GM23338 (cell line): Measurements from ENCODE around the gene TARBP2. TPM values are rescaled to one million over a fixed set of nuclear protein-coding genes. Genes with fewer than 3 reads are reported as not detected.

ENCODE experiments used
- ATAC-seq: fragments of 200-7000 bp; cut with Tn5 transposase; 3 replicates; pipeline ENCODE4 v1.9.1; 2020
- DNase-seq: peaks from one replicate; pipeline ENCODE4 v3.0.0-alpha.2; 2015; ENCODE audit warnings: low spot score
- H2AFZ ChIP-seq: fragments of 200-600 bp; sonication (generic); 2 replicates; pipeline ENCODE4 v1.8.0; 2016; ENCODE audit warnings: antibody characterized with exemption, mild to moderate bottlenecking, moderate library complexity
- H3F3A ChIP-seq: fragments of 200-600 bp; sonication (generic); replicated peaks from 2 replicates; pipeline ENCODE4 v1.8.0; 2017; ENCODE audit warnings: antibody characterized with exemption, mixed run types, low read depth
- H3K27ac ChIP-seq: fragments of 200-600 bp; sonication (generic); 2 replicates; pipeline ENCODE4 v1.6.1; 2016; ENCODE audit warnings: low read depth
- H3K27me3 ChIP-seq: fragments of 200-600 bp; sonication (generic); 2 replicates; pipeline ENCODE4 v1.8.0; 2016; ENCODE audit warnings: mild to moderate bottlenecking, mixed run types, moderate library complexity; ENCODE audit not compliant: insufficient read depth
- H3K36me3 ChIP-seq: fragments of 200-600 bp; sonication (generic); 2 replicates; pipeline ENCODE4 v1.8.0; 2016; ENCODE audit warnings: mild to moderate bottlenecking; ENCODE audit not compliant: insufficient read depth
- H3K4me1 ChIP-seq: fragments of 200-600 bp; sonication (generic); 2 replicates; pipeline ENCODE4 v1.8.0; 2016; ENCODE audit warnings: mild to moderate bottlenecking, moderate library complexity; ENCODE audit not compliant: insufficient read depth
- H3K4me2 ChIP-seq: fragments of 200-600 bp; sonication (generic); 2 replicates; pipeline ENCODE4 v1.7.1; 2017; ENCODE audit warnings: mixed run types
- H3K4me3 ChIP-seq: fragments of 200-600 bp; sonication (generic); 2 replicates; pipeline ENCODE4 v1.6.1; 2016; ENCODE audit warnings: mixed run types
- H3K79me2 ChIP-seq: fragments of 200-600 bp; sonication (generic); replicated peaks from 2 replicates; pipeline ENCODE4 v1.8.0; 2017; ENCODE audit warnings: mild to moderate bottlenecking; ENCODE audit not compliant: insufficient read depth
- H3K9me2 ChIP-seq: fragments of 200-600 bp; sonication (generic); 2 replicates; pipeline ENCODE4 v1.8.0; 2017; ENCODE audit not compliant: insufficient read depth
- H4K20me1 ChIP-seq: fragments of 200-600 bp; sonication (generic); replicated peaks from 2 replicates; pipeline ENCODE4 v1.8.0; 2017; ENCODE audit warnings: mild to moderate bottlenecking; ENCODE audit not compliant: insufficient read depth
- H3K27ac Mint-ChIP-seq: 2 replicates; pipeline ENCODE4 v1.8.0; 2020; ENCODE audit warnings: inconsistent platforms, mild to moderate bottlenecking, moderate library complexity, mixed read lengths
- H3K27me3 Mint-ChIP-seq: 3 replicates; pipeline ENCODE4 v1.8.0; 2022; ENCODE audit warnings: low read depth, mild to moderate bottlenecking, moderate library complexity, mixed read lengths, inconsistent platforms; ENCODE audit not compliant: insufficient read depth, poor library complexity
- H3K36me3 Mint-ChIP-seq: 3 replicates; pipeline ENCODE4 v1.8.0; 2021; ENCODE audit warnings: low read depth, mild to moderate bottlenecking, inconsistent platforms, moderate library complexity, mixed read lengths
- H3K4me1 Mint-ChIP-seq: 3 replicates; pipeline ENCODE4 v1.8.0; 2020; ENCODE audit warnings: mild to moderate bottlenecking, inconsistent platforms, mixed read lengths
- H3K4me3 Mint-ChIP-seq: 3 replicates; pipeline ENCODE4 v1.8.0; 2021; ENCODE audit warnings: moderate library complexity, mild to moderate bottlenecking, inconsistent platforms, mixed read lengths
- H3K9me3 Mint-ChIP-seq: 3 replicates; pipeline ENCODE4 v1.8.0; 2020; ENCODE audit warnings: moderate library complexity, mild to moderate bottlenecking, inconsistent platforms, mixed read lengths
- CREB1 ChIP-seq: fragments of 250-450 bp; sonication (Bioruptor Pico); IDR thresholded peaks from 2 replicates; pipeline ENCODE4 v1.5.0; 2020; ENCODE audit warnings: low read depth, mild to moderate bottlenecking, moderate library complexity
- EZH2 ChIP-seq: fragments of 200-600 bp; sonication (generic); IDR thresholded peaks from one replicate; pipeline ENCODE4 v1.8.0; 2017; ENCODE audit warnings: antibody characterized with exemption, mild to moderate bottlenecking, low read depth; ENCODE audit not compliant: unreplicated experiment
- EZH2phosphoT487 ChIP-seq: fragments of 200-600 bp; sonication (generic); IDR thresholded peaks from one replicate; pipeline ENCODE4 v1.8.1; 2018; ENCODE audit warnings: antibody characterized with exemption; ENCODE audit not compliant: unreplicated experiment
- JUNB ChIP-seq: IDR thresholded peaks from one replicate; pipeline ENCODE4 v1.6.1; 2016; ENCODE audit warnings: antibody characterized with exemption; ENCODE audit not compliant: unreplicated experiment
- NANOG ChIP-seq: IDR thresholded peaks from 2 replicates; pipeline ENCODE4 v1.6.1; 2016; ENCODE audit warnings: antibody characterized with exemption, borderline replicate concordance
- POLR2AphosphoS5 ChIP-seq: IDR thresholded peaks from 2 replicates; pipeline ENCODE4 v1.6.1; 2016; ENCODE audit warnings: antibody characterized with exemption, low read depth
- ZNF114 ChIP-seq: fragments of 250-450 bp; sonication (Bioruptor Pico); IDR thresholded peaks from 2 replicates; pipeline ENCODE4 v1.5.0; 2020; ENCODE audit warnings: mild to moderate bottlenecking, moderate library complexity
- ZNF331 ChIP-seq: fragments of 250-450 bp; sonication (Bioruptor Pico); IDR thresholded peaks from 2 replicates; pipeline ENCODE4 v1.5.0; 2020; ENCODE audit warnings: low read depth, mild to moderate bottlenecking, moderate library complexity
- polyA plus RNA-seq: library from polyadenylated mRNA; unstranded; fragments of >200 nt; fragmentation: Nextera tagmentation; extraction: Ambion mirVana; gene quantifications from 2 replicates; pipeline ENCODE4 v1.2.1, GENCODE V29; 2016
- total RNA-seq: library from RNA; depleted of rRNA; stranded (reverse); fragments of >200 nt; shearing (Covaris generic); gene quantifications from 2 replicates; pipeline ENCODE4 v1.2.3, GENCODE V29; 2014
- TF ChIP-seq, protein P1 (sequence below): fragments of 250-450 bp; sonication (Bioruptor Pico); IDR thresholded peaks from 2 replicates; pipeline ENCODE4 v1.5.0; 2020; ENCODE audit warnings: mild to moderate bottlenecking, moderate library complexity
- TF ChIP-seq, protein P2 (sequence below): IDR thresholded peaks from one replicate; pipeline ENCODE4 v1.6.1; 2018; ENCODE audit warnings: antibody characterized with exemption; ENCODE audit not compliant: unreplicated experiment
- TF ChIP-seq, protein P3 (sequence below), 2 experiments: fragments of 200-600 bp in 1 of 2; sonication (generic) in 1 of 2; conservative IDR thresholded peaks; 2 replicates each; pipeline versions ENCODE4 v1.5.1 to v1.6.1; 2016 to 2017; ENCODE audit warnings: antibody characterized with exemption in 2 of 2, low read depth in 2 of 2, mild to moderate bottlenecking in 2 of 2, moderate library complexity in 1 of 2

The TARBP2 gene
- total and polyA plus RNA-seq, 2 experiments from 2014 or later: 57.0 to 83.4 TPM

DNA sequence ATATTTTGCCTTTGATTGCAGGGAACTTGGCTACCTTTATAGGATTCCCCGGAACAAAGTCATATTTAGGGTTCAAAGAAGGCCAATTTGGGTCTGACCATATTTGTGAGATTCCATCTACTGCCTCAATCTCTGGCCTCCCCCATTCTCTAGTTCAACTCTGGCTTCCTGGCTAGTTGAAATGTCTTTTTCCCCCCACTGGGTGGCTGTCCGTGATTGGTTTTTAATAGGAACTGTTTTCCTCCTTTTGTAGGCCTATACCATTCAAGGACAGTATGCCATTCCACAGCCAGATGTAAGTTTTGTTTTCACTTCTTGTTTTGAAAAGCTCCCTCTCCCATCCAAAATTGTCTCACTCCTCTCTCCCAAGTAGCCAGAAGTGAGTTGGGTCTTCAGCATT lies 35.4 kb upstream of the TARBP2 start:
- peaks cover 83% of the 10 kb centered on the region for H3K79me2 ChIP-seq
- no peak overlapping the region for H3K4me3 Mint-ChIP-seq

DNA sequence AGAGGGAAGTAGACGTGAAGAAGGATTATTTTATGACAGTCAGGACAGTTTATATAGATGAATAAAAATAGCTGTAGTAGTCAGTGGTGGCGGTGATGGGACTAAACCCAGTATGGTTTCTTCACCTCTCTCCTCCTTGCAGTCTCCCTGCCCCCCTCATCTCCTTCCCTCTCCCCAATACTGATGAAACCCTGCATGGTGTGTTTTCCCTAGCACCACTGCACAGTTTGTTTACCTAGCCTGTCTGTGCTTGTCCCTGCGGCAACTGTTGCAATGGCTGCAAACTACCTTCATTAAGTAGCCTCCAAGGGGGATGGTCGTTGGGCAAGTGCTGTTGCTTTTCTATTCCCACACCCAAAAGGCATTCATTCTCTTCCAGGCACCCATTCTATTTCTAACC lies 34.4 kb upstream of the TARBP2 start:
- H3K9me3 Mint-ChIP-seq: no peaks in the 10 kb centered on the region
- peaks cover 100% of the 10 kb centered on the region for H3K36me3 Mint-ChIP-seq
- H3K4me2 ChIP-seq: no peak overlapping the region
- no peaks in the 10 kb centered on the region for H3K27me3 ChIP-seq
- H3K27ac ChIP-seq: peak overlapping the region; percentile 24; the same call in 1 of the 2 replicates
- H3K4me3 ChIP-seq: no peak overlapping the region
- peaks cover 63% of the 10 kb centered on the region for H3F3A ChIP-seq
- peaks cover 11% of the 10 kb centered on the region; the same call in 1 of the 2 replicates for H3K4me1 ChIP-seq
- H3K4me3 Mint-ChIP-seq: no peak overlapping the region
- H3K36me3 ChIP-seq: peaks cover 93% of the 10 kb centered on the region
- peaks cover 37% of the 10 kb centered on the region for H3K4me1 Mint-ChIP-seq
- no peak overlapping the region for H3K27ac Mint-ChIP-seq
- H3K27me3 Mint-ChIP-seq: no peaks in the 10 kb centered on the region
- no peak for DNase-seq
- H2AFZ ChIP-seq: no peak overlapping the region
- no peak for ATAC-seq
- H3K9me2 ChIP-seq: no peaks in the 10 kb centered on the region
- peaks cover 79% of the 10 kb centered on the region for H3K79me2 ChIP-seq
- peaks cover 85% of the 10 kb centered on the region for H4K20me1 ChIP-seq
- TF ChIP-seq, protein P1, sequence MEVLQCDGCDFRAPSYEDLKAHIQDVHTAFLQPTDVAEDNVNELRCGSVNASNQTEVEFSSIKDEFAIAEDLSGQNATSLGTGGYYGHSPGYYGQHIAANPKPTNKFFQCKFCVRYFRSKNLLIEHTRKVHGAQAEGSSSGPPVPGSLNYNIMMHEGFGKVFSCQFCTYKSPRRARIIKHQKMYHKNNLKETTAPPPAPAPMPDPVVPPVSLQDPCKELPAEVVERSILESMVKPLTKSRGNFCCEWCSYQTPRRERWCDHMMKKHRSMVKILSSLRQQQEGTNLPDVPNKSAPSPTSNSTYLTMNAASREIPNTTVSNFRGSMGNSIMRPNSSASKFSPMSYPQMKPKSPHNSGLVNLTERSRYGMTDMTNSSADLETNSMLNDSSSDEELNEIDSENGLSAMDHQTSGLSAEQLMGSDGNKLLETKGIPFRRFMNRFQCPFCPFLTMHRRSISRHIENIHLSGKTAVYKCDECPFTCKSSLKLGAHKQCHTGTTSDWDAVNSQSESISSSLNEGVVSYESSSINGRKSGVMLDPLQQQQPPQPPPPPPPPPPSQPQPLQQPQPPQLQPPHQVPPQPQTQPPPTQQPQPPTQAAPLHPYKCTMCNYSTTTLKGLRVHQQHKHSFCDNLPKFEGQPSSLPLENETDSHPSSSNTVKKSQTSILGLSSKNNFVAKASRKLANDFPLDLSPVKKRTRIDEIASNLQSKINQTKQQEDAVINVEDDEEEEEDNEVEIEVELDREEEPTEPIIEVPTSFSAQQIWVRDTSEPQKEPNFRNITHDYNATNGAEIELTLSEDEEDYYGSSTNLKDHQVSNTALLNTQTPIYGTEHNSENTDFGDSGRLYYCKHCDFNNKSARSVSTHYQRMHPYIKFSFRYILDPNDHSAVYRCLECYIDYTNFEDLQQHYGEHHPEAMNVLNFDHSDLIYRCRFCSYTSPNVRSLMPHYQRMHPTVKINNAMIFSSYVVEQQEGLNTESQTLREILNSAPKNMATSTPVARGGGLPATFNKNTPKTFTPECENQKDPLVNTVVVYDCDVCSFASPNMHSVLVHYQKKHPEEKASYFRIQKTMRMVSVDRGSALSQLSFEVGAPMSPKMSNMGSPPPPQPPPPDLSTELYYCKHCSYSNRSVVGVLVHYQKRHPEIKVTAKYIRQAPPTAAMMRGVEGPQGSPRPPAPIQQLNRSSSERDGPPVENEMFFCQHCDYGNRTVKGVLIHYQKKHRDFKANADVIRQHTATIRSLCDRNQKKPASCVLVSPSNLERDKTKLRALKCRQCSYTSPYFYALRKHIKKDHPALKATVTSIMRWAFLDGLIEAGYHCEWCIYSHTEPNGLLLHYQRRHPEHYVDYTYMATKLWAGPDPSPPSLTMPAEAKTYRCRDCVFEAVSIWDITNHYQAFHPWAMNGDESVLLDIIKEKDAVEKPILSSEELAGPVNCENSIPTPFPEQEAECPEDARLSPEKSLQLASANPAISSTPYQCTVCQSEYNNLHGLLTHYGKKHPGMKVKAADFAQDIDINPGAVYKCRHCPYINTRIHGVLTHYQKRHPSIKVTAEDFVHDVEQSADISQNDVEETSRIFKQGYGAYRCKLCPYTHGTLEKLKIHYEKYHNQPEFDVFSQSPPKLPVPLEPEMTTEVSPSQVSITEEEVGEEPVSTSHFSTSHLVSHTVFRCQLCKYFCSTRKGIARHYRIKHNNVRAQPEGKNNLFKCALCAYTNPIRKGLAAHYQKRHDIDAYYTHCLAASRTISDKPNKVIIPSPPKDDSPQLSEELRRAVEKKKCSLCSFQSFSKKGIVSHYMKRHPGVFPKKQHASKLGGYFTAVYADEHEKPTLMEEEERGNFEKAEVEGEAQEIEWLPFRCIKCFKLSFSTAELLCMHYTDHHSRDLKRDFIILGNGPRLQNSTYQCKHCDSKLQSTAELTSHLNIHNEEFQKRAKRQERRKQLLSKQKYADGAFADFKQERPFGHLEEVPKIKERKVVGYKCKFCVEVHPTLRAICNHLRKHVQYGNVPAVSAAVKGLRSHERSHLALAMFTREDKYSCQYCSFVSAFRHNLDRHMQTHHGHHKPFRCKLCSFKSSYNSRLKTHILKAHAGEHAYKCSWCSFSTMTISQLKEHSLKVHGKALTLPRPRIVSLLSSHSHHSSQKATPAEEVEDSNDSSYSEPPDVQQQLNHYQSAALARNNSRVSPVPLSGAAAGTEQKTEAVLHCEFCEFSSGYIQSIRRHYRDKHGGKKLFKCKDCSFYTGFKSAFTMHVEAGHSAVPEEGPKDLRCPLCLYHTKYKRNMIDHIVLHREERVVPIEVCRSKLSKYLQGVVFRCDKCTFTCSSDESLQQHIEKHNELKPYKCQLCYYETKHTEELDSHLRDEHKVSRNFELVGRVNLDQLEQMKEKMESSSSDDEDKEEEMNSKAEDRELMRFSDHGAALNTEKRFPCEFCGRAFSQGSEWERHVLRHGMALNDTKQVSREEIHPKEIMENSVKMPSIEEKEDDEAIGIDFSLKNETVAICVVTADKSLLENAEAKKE (CRISPR knock-in tag): no peak
- TF ChIP-seq NANOG (no peak), EZH2phosphoT487 (no peak), EZH2 (no peak), JUNB (no peak), ZNF331 (no peak), POLR2AphosphoS5 (no peak)
- TF ChIP-seq, protein P2, sequence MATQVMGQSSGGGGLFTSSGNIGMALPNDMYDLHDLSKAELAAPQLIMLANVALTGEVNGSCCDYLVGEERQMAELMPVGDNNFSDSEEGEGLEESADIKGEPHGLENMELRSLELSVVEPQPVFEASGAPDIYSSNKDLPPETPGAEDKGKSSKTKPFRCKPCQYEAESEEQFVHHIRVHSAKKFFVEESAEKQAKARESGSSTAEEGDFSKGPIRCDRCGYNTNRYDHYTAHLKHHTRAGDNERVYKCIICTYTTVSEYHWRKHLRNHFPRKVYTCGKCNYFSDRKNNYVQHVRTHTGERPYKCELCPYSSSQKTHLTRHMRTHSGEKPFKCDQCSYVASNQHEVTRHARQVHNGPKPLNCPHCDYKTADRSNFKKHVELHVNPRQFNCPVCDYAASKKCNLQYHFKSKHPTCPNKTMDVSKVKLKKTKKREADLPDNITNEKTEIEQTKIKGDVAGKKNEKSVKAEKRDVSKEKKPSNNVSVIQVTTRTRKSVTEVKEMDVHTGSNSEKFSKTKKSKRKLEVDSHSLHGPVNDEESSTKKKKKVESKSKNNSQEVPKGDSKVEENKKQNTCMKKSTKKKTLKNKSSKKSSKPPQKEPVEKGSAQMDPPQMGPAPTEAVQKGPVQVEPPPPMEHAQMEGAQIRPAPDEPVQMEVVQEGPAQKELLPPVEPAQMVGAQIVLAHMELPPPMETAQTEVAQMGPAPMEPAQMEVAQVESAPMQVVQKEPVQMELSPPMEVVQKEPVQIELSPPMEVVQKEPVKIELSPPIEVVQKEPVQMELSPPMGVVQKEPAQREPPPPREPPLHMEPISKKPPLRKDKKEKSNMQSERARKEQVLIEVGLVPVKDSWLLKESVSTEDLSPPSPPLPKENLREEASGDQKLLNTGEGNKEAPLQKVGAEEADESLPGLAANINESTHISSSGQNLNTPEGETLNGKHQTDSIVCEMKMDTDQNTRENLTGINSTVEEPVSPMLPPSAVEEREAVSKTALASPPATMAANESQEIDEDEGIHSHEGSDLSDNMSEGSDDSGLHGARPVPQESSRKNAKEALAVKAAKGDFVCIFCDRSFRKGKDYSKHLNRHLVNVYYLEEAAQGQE: no peak
- TF ChIP-seq, protein P3, sequence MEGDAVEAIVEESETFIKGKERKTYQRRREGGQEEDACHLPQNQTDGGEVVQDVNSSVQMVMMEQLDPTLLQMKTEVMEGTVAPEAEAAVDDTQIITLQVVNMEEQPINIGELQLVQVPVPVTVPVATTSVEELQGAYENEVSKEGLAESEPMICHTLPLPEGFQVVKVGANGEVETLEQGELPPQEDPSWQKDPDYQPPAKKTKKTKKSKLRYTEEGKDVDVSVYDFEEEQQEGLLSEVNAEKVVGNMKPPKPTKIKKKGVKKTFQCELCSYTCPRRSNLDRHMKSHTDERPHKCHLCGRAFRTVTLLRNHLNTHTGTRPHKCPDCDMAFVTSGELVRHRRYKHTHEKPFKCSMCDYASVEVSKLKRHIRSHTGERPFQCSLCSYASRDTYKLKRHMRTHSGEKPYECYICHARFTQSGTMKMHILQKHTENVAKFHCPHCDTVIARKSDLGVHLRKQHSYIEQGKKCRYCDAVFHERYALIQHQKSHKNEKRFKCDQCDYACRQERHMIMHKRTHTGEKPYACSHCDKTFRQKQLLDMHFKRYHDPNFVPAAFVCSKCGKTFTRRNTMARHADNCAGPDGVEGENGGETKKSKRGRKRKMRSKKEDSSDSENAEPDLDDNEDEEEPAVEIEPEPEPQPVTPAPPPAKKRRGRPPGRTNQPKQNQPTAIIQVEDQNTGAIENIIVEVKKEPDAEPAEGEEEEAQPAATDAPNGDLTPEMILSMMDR (conservative IDR thresholded peaks at IDR 0.05; ENCODE audit: low read depth in 2 of 2): no peak

More for the DNA sequence above, 35.4 kb upstream of the TARBP2 start:
- Histone ChIP-seq H3K27ac (peak overlapping the region; percentile 24; the same call in 1 of the 2 replicates), H2AFZ (no peak overlapping the region), H4K20me1 (peaks cover 88% of the 10 kb centered on the region), H3F3A (peaks cover 61% of the 10 kb centered on the region), H3K4me1 (peaks cover 11% of the 10 kb centered on the region; the same call in 1 of the 2 replicates), H3K4me3 (no peak overlapping the region), H3K9me2 (no peaks in the 10 kb centered on the region), H3K4me2 (no peak overlapping the region), H3K36me3 (peaks cover 96% of the 10 kb centered on the region), H3K27me3 (no peaks in the 10 kb centered on the region)
- TF ChIP-seq CREB1 (CRISPR knock-in tag) (no peak), ZNF114 (CRISPR knock-in tag) (no peak), EZH2 (no peak)
- Mint-ChIP-seq H3K27ac (no peak overlapping the region), H3K4me1 (peaks cover 38% of the 10 kb centered on the region), H3K27me3 (no peaks in the 10 kb centered on the region), H3K9me3 (no peaks in the 10 kb centered on the region), H3K36me3 (peaks cover 100% of the 10 kb centered on the region)
- DNase-seq (no peak), ATAC-seq (no peak)
